Left cardiac atrium (tissue), 4 donors: ENCODE measurements around the gene OS9. TPM values are rescaled to one million over a fixed set of nuclear protein-coding genes. Genes with fewer than 3 reads are reported as not detected.

ENCODE experiments used
- ATAC-seq, 2 donors: fragments of 200-7000 bp; cut with Tn5 transposase; one replicate each; pipeline ENCODE4 v1.9.1; 2020; ENCODE audit warnings: mild to moderate bottlenecking in 2 of 2, moderate library complexity in 2 of 2
- DNase-seq: peaks from one replicate; pipeline ENCODE4 v3.0.0-alpha.2; 2020
- intact Hi-C, 2 donors: fragments of 100-400 bp; cut with DNase I; formaldehyde crosslinking; loops; one replicate each; pipeline versions ENCODE4 v1.14.1 to v1.15.1; 2022 to 2023
- total RNA-seq, 2 donors: library from RNA; stranded (reverse); fragmentation: NEBNext Ultra II Directional; extraction: Animal tissue kit (Norgen Biotek cat#: 25700); gene quantifications; one replicate each; pipeline ENCODE4 v1.2.1, GENCODE V29; 2021
- donor health status: DM: no; HTN: yes; CAD: no.
- donor health status: DM: no; HTN: yes; CAD: no; lungs with severe emphysema.
- donor health status: DM: yes; HTN: yes; CAD: no.
- donor health status: Dilated cardiomyopathy.

OS9 gene
- total RNA-seq, 2 donors from 2014 or later, result 160 to 163 TPM

DNA sequence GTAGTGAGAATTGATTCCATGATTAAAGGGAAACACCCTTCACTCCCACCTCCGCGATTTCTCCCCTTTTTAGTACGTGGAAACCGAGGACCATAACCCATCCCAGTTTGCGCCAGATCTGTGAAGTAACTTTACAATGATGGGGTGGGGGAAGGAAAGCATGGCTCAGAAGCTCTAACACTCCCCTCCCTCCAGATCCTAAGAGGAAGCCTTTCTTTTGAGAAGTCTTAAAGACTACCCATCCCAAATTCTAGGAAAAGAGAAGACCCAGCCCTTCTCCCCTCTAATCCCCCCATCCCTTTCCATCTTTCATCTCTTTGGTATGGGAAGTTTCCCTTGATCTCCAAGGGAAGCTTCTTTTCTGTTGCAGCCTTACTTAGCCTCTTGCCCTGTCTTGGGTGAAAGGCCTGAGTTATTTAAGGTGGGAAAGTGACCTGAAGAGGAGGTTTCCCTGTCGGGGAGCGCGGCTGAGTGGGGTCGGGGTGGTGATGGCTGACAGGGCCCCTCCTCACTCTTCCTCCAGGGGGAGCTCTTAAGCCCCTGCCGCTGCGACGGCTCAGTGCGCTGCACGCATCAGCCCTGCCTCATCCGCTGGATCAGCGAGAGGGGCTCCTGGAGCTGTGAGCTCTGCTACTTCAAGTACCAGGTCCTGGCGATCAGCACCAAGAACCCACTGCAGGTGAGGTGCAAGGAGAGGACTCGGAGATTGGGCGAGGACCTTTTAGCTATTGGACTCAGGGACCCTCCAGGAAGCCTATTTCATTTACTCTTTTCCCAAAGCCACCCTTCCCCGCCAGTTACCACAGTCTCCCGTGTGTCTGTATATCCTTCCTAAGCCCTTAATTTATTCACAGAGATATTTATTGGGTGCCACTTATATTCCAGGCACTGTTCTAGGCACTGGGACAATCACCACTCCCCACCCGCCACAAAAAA, 62.7 kb downstream of the OS9 start:
- DNase-seq (no peak), ATAC-seq (no peak)
- intact Hi-C loops, result no loop called here

DNA sequence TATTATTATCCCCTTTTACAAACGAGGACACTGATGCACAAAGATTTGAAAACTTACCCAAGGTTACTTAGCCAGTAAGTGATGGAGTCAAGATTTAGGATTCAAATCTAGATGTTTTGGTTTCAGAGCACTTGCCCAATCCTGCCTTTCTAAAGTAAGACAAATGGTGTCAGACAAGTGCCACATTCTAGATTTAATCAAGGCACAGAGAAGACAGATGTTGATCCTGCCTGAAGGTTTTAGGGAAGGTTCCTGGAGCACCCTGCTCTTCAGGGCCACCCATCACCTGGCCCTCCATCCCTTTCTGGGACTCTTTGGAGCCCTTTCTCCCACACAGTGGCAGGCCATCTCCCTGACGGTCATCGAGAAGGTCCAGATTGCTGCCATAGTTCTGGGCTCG, 63.8 kb downstream of the OS9 start:
- DNase-seq (no peak), ATAC-seq (no peak)
- intact Hi-C loops, result no loop called here

DNA sequence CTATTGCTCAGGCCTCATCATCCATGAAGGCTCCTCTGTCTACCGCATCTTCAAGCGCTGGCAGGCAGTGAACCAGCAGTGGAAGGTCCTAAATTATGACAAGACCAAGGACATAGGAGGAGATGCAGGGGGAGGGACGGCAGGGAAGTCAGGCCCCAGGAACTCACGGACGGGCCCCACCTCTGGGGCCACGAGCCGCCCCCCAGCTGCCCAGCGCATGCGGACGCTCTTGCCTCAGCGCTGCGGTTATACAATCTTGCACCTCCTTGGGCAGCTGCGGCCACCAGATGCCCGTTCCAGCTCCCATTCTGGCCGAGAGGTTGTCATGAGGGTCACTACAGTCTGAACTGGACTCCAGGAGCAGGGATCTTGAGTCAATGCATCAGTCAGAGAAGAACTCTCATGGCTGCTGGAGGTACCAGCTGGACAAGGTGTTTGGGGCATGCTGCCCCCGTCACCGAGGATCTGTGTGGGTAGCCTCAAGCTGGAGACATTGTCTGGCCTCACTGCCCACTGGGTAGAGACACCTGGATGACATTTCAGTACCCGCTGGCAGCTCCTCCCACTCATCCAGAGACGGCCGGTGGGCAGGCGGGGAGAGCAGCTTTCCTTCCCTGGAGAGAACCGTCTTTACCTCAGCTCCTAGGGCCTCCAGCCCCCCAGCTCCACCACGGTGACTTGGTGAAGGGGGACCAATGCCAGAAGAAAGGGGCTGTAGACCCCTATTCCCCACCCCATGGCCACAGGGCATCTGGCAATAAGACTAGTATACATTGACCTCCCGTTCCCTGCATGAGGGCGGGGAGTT, 64.8 kb downstream of the OS9 start:
- DNase-seq (no peak), ATAC-seq (no peak)
- intact Hi-C loops, result no loop called here

DNA sequence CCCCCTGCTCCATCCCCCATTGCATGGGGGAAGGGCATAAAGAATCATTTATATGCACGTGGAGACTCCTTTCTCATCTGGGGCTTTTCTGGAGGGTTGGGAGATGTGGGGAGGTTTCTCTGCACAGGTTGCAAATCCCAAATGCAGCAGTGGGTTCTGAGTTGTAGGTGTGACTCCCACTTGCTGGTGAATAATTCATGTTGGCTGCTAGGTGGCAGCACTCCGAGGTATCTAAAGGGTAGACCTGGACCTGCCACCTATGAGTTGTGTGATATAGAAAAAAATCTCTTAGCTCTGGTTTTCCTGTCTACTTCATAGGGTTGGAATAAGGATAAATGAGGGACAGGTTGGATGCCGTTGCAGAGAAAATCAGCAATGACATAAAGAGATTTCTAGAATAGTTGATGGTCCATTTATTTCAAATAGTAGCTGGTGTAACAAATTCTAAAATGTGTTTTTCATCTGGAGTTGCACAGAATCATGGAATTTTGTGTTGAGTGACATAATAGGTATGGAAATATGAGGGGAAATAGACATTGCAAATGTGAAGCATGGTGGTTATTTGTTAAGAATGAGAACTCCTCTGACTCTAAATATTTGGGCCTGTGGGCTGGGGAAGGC, 65.5 kb downstream of the OS9 start:
- ATAC-seq (no peak), DNase-seq (no peak)
- intact Hi-C loops, result no loop called here

DNA sequence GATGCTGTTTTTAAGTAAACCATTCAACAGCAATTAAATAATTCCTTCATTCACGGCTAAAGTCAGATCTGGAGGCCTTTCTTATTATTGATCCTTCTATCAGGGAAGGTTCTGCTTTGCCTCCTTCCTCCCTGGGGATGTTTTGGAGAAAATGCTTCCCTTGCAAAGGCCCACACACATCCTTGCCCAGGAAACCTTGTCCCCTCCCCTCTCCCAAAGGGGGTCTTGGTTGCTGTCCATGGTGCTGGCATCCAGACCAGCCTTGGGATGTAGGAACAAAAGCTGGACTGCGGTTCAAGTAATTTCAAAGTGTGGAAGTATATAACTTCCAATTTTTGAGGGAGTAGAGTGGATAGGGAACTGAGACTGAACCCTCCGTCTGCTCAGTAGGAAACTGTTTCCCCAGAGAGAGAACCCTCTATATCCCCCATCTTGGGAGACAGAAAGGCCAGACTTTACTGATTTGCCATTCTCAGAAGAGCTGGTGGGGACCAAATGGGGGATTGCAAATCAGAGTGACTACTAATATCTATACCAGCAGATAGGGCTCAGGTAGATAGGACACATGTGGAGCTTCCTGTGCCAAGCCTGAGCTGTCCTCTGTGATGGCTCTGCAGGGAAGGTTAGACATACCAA, 66.5 kb downstream of the OS9 start:
- no peak for DNase-seq
- intact Hi-C loops, result no loop called here
- no peak for ATAC-seq

DNA sequence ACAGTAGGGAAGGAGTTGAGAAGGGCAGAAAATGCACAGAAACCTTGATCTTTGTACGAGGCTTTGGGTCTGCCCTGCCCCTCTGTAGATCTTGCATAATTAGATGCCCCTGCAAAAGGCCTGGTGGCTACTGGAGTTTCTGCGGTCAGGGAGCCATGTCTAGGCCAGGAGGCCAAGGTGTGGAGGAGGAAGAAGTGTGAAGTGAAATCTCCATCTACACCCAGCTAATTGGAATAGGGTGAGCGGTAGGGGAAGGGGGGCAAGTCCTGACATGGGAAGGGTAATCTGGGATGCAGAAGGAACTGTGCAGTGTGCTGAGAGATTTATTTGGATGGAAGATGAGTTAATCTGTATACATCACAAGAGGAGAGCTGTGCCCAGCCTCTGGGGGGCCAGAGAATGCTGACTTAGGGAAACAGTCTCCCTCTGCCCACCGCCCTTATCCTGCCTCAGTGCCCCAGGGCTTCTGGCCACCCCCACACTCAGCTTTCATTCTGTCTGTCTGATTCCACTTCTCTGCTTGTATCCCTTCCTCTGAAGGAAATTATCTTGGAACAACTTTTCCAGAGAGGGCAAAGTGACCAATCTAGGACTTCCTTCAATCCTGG, 67.6 kb downstream of the OS9 start:
- intact Hi-C loops, result no loop called here
- ATAC-seq (no peak), DNase-seq (no peak)

DNA sequence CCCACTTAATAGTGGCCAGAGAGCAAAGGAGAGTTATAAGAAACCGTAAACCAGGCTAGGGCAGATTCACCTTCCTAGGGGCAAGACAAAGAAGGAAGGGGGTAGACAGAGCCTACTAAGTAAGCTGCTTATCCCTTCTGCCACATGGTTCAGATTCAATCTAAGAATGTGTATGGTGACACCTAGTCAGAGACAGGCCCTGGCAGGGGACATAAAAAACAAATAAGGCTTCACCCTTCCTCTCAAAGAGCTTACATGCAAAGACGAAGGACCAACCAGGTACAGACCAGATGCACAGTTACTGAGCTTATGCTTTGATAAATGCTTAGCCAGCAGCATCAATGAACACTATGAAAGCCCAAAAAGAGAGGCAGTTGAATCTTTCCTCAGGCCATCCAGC, 68.5 kb downstream of the OS9 start:
- intact Hi-C loops, result no loop called here
- ATAC-seq (no peak), DNase-seq (no peak)

DNA sequence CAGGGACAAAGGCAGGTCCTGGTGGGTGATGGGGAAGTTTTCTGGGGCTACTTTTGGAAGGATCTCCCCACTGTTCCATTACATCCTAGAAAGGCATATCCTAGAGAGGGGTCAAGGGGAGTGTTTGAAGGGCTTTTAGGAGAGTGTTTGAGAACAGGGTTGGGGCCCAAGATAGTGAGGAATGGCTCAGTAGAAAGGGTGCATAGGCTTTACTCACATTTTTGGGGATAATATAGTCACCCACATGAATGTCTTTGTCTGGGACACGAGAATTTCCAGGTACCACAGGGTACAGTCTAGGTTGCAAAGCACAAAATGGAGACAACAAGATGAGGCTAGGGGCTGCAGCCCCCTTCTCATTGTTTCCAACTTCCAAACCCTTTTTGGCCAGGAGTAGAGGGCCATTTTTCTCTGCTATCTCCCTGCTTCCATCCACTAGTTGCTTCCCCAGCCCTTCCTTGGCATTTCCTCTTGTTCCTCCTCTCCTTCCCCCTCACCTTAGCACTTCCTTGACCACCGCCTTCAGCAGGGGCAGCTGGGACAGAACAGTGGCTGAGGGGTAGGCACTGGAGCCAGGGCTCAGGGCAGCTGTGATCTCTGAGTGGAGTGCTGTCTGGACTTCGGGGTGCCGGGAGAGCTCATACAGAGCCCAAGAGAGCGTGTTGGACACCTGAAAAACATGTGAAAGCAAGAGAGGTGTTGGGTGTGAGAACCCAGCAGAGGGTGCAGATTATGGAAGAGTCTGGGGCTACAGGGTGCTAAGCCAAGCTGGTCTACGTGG, 70.1 kb downstream of the OS9 start:
- DNase-seq, result no peak
- no peak for ATAC-seq
- intact Hi-C loops, result no loop called here

DNA sequence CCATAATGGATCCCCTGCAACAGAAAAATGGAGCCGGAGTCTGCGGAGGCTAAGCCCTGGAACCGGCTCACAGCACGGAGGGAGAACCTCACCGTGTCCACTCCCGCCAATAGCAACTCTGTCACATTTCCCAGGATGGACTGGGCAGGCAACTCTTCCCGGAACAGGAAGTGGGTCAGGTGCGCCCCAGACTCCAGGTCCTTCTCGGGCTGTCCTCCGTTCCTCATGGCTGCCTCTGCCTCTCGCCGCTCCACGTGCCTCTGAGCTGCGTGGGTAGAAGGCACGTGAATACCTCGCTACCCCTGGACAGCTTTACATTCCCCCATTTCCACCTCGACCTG, 70.7 kb downstream of the OS9 start:
- DNase-seq, result no peak
- peak in 1 of 2 donors; percentile 6 for ATAC-seq
- intact Hi-C loops, result no loop called here

DNA sequence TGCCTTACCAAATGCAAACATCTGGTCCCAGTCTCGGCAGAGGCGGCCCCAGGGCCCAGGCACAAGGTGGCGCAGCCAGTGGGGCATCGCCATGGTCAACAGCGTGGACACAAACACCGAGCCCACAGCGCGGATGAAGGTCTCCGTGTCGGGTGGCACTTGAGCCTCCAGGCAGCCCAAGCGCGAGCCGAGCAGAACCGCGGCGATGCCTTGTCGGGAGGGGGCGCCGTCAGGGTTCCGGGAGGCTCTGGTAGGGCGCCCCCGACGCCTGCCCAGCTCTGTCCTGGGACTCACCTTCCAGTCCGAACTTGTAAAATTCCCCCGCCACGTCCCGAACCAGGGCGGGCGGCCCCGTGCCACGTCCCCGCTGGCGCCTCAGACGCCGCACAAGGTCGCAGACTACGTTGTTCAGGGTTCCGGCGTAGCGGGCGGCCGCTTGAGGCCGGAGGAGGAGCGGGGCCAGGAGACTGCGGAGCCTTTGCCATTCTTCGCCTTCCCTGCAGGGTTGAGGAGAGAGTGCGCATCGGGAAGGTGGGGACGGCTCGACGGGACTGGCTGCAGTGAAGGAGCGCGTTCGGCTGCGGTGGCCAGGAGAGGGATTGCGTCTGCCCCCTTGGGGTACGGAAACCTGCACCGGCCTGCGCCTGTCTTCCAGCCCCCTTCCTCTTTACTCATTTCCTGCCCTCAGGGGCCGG, 71.2 kb downstream of the OS9 start:
- DNase-seq, result peak; percentile 47
- ATAC-seq, result peak; percentile 51 to 62
- intact Hi-C loops, result no loop called here

DNA sequence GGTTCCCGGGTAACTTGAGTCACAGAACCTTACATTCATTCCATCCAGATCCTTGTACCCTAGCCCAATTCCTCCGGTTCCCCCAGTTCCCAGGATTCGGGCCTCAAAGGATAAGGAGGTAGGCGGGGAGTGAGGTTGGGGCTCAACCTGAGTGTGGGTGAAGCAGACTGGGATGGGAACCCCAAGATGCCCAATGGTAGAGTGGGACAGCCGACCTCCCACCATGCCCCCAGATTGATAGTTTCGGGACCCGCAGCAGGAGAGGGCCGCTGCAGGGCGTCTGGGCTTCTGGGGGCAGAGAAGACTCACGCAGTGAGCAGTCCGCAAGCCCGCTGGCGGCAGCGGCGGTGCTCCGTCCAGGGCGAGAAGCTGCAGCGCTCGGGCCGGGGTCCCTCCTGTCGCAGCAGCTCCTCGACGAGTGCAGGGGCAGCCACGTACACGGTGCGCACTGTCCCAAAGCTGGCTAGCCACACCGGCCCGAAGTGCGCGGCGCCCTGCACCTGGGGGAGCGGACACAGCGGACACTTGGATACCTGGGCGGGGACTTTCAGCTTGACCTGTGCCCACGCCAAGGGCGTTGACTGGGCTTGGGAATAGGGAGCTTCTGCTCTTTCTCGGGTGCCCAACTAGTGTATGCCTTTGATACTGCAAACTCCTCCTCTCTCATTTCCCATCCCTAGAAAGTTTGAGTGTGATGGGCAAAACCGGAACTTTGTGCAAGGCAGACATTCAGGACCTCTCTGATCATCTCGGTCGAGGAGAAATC, 71.9 kb downstream of the OS9 start:
- intact Hi-C loops, result no loop called here
- peak; percentile 13 to 26 for ATAC-seq

DNA sequence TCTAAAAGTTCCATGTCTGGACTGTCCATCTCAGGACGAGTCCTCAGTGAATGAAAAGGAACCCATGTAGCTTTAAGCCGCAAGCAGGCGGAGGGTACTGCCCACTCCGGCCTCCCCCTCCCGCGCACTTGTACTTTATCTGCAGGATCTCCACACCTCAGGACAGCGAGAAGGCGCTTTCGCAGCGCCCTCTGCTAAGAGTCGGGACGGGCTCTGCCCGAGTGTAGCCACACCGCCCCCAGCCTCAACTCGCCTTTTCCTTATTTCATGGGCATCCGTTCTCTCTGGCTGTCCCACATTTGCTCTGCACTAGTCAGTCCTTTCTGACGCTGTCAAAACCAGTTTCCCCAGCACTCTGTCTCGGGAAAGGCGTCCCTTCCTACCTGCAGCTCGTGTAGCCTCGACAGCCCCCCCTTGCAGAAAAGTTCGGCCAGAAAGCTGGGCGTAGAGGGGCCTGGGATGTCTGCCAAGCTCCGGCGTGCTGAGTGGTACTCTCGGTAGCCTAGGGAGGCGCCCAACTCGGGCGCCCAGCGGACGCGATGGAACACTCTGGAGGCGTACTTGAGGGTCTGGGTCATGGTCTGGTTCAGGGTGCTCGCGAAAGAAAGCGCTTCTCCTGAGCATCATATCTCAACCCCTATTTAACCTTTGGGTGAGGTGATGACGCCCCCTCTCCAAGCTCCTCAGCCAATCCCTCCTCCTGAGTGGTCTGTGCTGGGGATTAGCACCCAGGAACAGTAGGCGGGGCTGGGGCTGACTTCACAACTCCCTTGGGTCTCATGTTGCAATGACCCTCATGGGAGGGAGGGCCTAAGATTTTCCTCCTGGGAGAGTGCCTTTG, 72.8 kb downstream of the OS9 start, which contains the start of gene CYP27B1:
TSS of gene CYP27B1 (minus strand) at position 615 of the 841 bp plus-strand sequence. CDS start at position 578, 37 bp downstream.
- intact Hi-C loops, result no loop called here
- DNase-seq (peak; percentile 49), ATAC-seq (peak; percentile 19 to 24)

More for the DNA sequence above, 71.9 kb downstream of the OS9 start:
- no peak for DNase-seq

DNA sequence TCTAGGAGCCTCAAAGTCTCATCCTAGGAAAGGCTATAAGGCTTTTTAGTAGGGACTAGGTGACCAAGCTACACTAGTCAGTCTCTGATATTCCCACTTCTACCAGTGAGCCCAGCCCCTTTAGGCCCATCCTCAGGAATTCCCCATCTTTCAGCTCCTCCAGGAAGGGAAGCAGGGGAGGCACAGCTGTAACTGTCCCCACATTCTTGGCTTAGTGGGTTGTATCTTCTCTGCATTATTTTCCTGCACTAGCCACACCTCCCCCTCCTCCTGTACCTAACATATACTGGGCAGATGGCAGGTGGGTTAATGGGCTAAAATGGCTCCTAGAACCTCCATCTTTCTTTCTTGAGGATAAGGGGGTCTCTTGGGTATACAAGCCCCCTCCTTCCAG, 73.4 kb downstream of the OS9 start:
- DNase-seq (no peak), ATAC-seq (no peak)
- intact Hi-C loops, result no loop called here

DNA sequence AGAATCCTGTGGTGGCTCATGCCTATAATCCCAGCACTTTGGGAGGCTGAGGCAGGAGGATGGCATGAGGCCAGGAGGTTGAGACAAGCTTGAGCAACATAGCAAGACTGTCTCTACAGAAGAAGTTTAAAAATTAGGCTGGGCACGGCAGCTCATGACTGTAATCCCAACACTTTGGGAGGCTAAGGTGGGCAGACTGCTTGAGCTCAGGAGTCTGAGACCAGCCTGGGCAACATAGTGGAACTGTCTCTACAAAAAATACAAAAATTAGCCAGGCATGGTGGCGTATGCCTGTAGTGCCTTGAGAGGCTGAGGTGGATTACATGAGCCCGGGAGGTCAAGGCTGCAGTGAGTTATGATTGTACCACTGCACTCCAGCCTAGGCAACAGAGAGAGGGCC, 73.9 kb downstream of the OS9 start:
- ATAC-seq (no peak), DNase-seq (no peak)
- intact Hi-C loops, result no loop called here

DNA sequence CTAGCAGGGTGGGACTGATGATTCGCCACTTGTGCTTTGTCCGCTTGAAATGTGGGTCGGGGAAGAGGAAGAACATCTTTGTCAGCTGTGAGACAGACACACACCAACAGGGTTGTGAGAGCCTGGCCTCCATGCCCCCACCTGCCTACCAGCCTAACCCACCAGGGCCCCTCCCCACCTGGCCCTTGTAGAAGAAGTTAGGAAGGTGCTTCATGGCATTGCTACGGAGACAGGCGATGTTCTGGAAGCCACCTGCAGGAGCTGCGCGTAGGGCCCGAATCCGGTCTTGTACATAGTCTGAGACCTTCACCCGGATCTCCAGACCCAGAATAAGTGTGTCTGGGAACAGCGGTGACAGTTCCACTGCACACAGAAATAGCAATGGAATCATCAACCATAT, 75.7 kb downstream of the OS9 start:
- intact Hi-C loops, result no loop called here
- no peak for ATAC-seq
- DNase-seq, result no peak

DNA sequence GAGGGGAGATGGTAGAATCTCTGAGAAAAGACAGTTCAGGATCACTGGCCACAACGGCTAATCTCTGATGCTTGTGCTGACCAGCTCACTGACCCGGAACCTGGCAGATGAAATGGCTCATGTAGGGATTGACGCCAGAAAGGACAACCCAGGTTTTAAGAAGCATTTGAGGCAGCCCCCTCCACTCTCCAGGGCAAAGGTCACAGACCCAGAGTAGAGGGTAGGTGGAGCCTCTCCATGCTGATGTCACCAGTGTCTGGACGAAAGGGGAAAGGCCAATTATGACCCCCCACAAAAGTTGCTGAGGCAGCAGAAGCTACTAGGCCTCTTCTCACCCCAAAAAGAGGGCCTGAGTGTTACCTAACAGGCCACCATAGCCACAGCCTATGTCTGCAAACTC, 76.8 kb downstream of the OS9 start:
- intact Hi-C loops, result no loop called here
- no peak for ATAC-seq
- no peak for DNase-seq
